GM12892 (cell line): ENCODE data around the gene STXBP5L.

Experiments used
- POLR2A ChIP-seq: IDR thresholded peaks from 2 replicates; pipeline ENCODE4 v1.6.1; 2011; ENCODE audit warnings: low read depth, low read length, control low read depth
- POLR2AphosphoS5 ChIP-seq: IDR thresholded peaks from 2 replicates; pipeline ENCODE4 v1.6.1; 2011; ENCODE audit warnings: low read depth, low read length, control low read depth

GRCh38 chr3:121463745-121464144, 555.7 kb downstream of the STXBP5L start:
- TF ChIP-seq POLR2AphosphoS5 (no peak), POLR2A (no peak)
